GM12878 (cell line): ENCODE results near the gene FHOD3. TPM values are rescaled to one million over a fixed set of nuclear protein-coding genes. Genes with fewer than 3 reads are reported as not detected.

Experiments used
- ATF2 ChIP-seq: IDR thresholded peaks from 2 replicates; pipeline ENCODE4 v1.6.1; 2012; ENCODE audit warnings: low read length, inconsistent platforms
- CREB1 ChIP-seq: IDR thresholded peaks from 2 replicates; pipeline ENCODE4 v1.6.1; 2012; ENCODE audit warnings: low read depth, mild to moderate bottlenecking, inconsistent platforms
- CREM ChIP-seq: IDR thresholded peaks from 2 replicates; pipeline ENCODE4 v1.6.1; 2014; ENCODE audit warnings: antibody characterized with exemption, low read depth
- DPF2 ChIP-seq: fragments of 450-650 bp; IDR thresholded peaks from 2 replicates; pipeline ENCODE4 v1.6.1; 2017; ENCODE audit warnings: mild to moderate bottlenecking
- E4F1 ChIP-seq: fragments of 450-650 bp; IDR thresholded peaks from 2 replicates; pipeline ENCODE4 v1.6.1; 2018; ENCODE audit warnings: borderline replicate concordance, mild to moderate bottlenecking; ENCODE audit not compliant: partially characterized antibody
- FOXM1 ChIP-seq: IDR thresholded peaks from 2 replicates; pipeline ENCODE4 v1.6.1; 2012; ENCODE audit warnings: low read depth, mild to moderate bottlenecking, inconsistent platforms, low read length, moderate library complexity
- HCFC1 ChIP-seq: fragments of 150-350 bp; IDR thresholded peaks from 2 replicates; pipeline ENCODE4 v1.6.1; 2014; ENCODE audit warnings: low read length
- IRF5 ChIP-seq: fragments of 450-650 bp; IDR thresholded peaks from 2 replicates; pipeline ENCODE4 v1.6.1; 2017; ENCODE audit warnings: borderline replicate concordance
- MAX ChIP-seq: IDR thresholded peaks from 2 replicates; pipeline ENCODE4 v1.6.1; 2012; ENCODE audit warnings: low read depth, low read length, improper control_type of control experiment
- MXI1 ChIP-seq: fragments of 150-350 bp; IDR thresholded peaks from 2 replicates; pipeline ENCODE4 v1.6.1; 2011; ENCODE audit warnings: low read depth, mild to moderate bottlenecking, inconsistent platforms, low read length, improper control_type of control experiment
- NFXL1 ChIP-seq: fragments of 450-650 bp; IDR thresholded peaks from 2 replicates; pipeline ENCODE4 v1.6.1; 2017; ENCODE audit warnings: antibody characterized with exemption, mild to moderate bottlenecking, borderline replicate concordance
- NKRF ChIP-seq: fragments of 450-650 bp; conservative IDR thresholded peaks from 2 replicates; pipeline ENCODE4 v1.6.1; 2017; ENCODE audit warnings: mild to moderate bottlenecking, moderate library complexity
- PBX3 ChIP-seq: IDR thresholded peaks from 2 replicates; pipeline ENCODE4 v1.6.1; 2011; ENCODE audit warnings: mild to moderate bottlenecking, low read depth, low read length, moderate library complexity; ENCODE audit not compliant: insufficient replicate concordance
- RAD21 ChIP-seq: IDR thresholded peaks from 2 replicates; pipeline ENCODE4 v1.6.1; 2011; ENCODE audit warnings: mild to moderate bottlenecking, low read depth, low read length, moderate library complexity; ENCODE audit not compliant: insufficient read depth
- TCF7 ChIP-seq: IDR thresholded peaks from 2 replicates; pipeline ENCODE4 v1.6.1; 2014; ENCODE audit warnings: antibody characterized with exemption, borderline replicate concordance
- WRNIP1 ChIP-seq: IDR thresholded peaks from 2 replicates; pipeline ENCODE4 v1.6.1; 2011; ENCODE audit warnings: low read depth, low read length, improper control_type of control experiment, borderline replicate concordance
- ZNF217 ChIP-seq: fragments of 450-650 bp; IDR thresholded peaks from 2 replicates; pipeline ENCODE4 v1.6.1; 2017; ENCODE audit warnings: antibody characterized with exemption, mild to moderate bottlenecking
- ZNF687 ChIP-seq: fragments of 450-650 bp; IDR thresholded peaks from 2 replicates; pipeline ENCODE4 v1.6.1; 2017; ENCODE audit warnings: mild to moderate bottlenecking, moderate library complexity
- polyA plus RNA-seq, 11 experiments: library from polyadenylated mRNA; depleted of rRNA in 4 of 11; unstranded in 6 of 11; stranded (reverse) in 5 of 11; fragments of >200 nt; fragmentation: Nextera tagmentation in 4 of 11; fragmentation: Illumina TruSeq in 1 of 11; extraction: Ambion mirVana in 4 of 11; extraction: Trizol in 1 of 11; gene quantifications; 1 replicate in 1 of 11; 2 replicates in 10 of 11; pipeline versions ENCODE4 v1.2.1 to v1.2.3, GENCODE V29; 2011 to 2016; ENCODE audit warnings: inconsistent platforms in 2 of 11, missing spikeins in 2 of 11, low read depth in 1 of 11
- total RNA-seq, 4 experiments: library from RNA; depleted of rRNA in 3 of 4; stranded (reverse); fragments of >200 nt in 3 of 4; fragmentation: Illumina TruSeq in 1 of 4; extraction: Trizol in 1 of 4; gene quantifications; 2 replicates each; pipeline versions ENCODE4 v1.2.1 to v1.2.3, GENCODE V29; 2013 to 2021

The FHOD3 gene
- total and polyA plus RNA-seq, 10 of the 15 experiments (the other 5 are each of a cell fraction or from before 2014, with no cell fraction given) = 0.77 to 26.7 (median 10.4) TPM

GRCh38 chr18:36314098-36314497 is 16.6 kb downstream of the FHOD3 start (continued):
- TF ChIP-seq NKRF (no peak), ZNF687 (no peak), WRNIP1 (no peak), ZNF217 (no peak), CREB1 (peak; percentile 80), NFXL1 (no peak), TCF7 (no peak), FOXM1 (no peak), HCFC1 (no peak), E4F1 (no peak), ATF2 (no peak), CREM (peak; percentile 48; the same call in 1 of the 2 replicates), MXI1 (0 out of 2 replicates have a peak, but pooled peaks have one; percentile 7), RAD21 (no peak), PBX3 (no peak), IRF5 (no peak), MAX (no peak), DPF2 (no peak)
